Ureter (tissue), 1 donor: Measurements from ENCODE around the gene SMC6. TPM values are rescaled to one million over a fixed set of nuclear protein-coding genes. Genes with fewer than 3 reads are reported as not detected.

Source experiments
- DNase-seq: peaks from one replicate; pipeline ENCODE4 v3.0.0-alpha.2; 2020; ENCODE audit warnings: low spot score
- total RNA-seq: library from RNA; stranded (reverse); gene quantifications from one replicate; pipeline ENCODE4 v1.2.4, GENCODE V29; 2023
- donor health status: DM: yes; HTN: yes; CAD: no.

Gene SMC6
- total RNA-seq, 1 donor from 2014 or later, result 14.1 TPM

- no peak for DNase-seq
Observed at GRCh38 chr2:17649026-17649425, 104.6 kb downstream of the SMC6 start.

- DNase-seq, result no peak
Observed at GRCh38 chr2:17648581-17648980, 105.0 kb downstream of the SMC6 start.

DNA sequence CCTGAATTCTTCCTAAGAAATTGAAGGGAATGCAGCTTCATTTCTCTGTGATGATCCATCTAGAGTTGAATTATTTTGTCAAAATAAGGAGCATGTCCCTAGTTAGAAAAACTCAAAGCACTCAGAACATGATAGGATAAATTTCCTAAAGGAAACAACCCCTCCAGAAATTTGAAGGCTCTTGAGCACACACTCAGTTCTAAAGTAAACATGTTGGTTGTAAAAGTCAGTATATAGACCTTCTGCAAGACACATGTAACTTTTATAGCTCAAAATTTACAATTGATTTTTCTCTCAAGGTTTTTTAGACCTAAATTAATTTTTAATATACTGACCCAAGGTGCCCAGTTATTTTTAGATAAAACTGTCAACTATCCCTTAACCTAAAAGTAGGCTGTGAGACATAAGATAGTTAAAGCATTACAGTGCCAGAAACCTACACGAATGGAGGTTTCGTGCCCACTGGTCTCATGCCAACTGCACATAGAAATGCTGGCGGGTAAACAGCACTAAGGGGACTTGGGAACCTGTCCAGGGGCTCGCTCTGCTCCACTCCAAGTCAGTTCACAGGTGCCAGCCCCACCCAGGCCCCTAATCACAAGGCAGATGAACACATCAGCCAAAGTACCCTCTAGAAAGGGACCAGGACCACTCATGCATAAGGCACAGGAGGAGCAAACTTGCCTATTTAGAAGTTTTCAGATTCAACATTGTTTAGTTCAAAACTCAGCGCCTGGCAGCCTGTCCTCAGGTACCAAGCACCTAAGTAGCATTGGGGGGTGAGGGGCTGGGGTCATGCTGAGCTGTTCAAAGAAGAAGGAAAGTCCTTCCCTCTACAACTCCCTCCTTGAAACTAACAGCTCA lies 106.5 kb downstream of the SMC6 start:
- DNase-seq, result no peak

DNA sequence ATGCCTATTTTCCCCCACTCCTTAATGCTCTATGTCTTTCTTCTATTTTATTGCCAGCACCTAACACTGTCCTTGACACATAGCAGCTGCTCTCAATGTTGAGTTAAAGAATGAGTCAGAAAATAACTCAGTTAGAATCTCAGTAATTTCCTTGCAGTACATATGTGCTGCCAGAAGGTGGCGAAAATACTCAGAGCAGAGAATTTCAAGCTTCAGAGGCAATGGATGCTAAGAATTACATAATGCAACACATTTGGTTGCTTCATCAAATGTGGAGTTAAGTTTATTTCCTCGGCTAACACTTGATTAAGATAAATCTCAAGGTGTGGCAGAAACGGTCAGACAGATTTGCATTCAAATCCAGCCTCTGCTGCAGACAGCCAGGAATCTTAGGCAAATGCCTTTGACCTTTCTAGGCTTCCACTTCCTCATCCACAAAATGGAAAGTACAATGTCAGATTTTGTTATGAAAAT lies 107.5 kb downstream of the SMC6 start:
- DNase-seq, result peak; percentile 69

GRCh38 chr2:17644997-17645720 lies 108.5 kb downstream of the SMC6 start:
- DNase-seq, result no peak

DNA sequence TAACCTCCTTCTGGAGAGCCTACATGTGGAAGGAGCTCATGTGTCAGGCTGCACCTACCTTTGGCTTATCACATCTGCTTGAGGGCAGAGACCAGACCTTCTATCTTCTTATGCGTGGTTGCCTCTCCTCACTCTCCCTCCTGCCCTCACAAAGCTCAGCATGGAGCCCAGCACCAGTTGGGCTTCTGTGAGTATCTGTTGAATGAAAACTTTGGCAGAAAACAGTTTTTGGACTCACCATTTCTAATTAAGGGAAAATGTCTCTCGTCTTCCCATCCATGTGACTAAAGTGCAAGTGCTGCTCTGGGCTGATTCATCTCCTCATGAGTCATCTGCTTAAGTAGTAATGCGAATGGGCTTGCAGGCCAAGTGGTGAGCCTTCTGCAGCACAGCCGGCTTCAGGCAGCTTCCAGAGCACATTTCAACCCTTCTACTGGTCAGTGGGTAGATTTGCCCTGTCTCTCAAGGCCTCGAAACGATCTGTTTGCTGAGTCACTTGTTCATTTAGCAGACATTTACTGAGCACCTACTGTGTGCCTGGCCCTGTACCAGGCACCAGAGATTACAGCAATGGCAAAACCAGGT lies 110.5 kb downstream of the SMC6 start:
- peak; percentile 47 for DNase-seq

GRCh38 chr2:17640406-17640805 lies 113.2 kb downstream of the SMC6 start:
- DNase-seq, result no peak

DNA sequence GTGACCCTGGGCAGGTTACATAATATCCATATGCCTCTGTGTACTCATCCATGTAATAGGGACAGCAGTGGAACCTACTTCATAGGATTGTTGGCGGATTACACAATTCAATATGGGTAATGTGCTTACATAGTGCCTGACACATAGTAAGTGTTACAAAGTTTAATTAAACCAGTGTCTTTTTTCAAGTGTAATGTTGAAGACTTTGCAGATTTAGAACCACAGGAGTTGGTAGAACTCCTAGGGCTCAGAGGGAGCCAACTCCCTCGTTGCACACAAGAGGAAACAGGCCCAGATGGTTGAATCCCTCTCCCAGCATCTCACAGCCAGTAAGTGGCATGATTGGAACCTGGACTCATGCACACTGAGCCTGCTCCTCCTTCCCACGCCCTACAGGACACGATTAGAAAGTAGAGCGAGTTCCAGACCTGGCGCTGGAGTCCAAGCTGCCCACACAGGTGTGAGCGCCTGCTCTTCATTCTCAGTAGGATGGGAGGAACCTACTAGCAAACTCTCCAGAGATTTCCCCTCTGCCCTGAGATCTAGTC lies 115.3 kb downstream of the SMC6 start:
- no peak for DNase-seq

GRCh38 chr2:17637131-17637906 lies 116.3 kb downstream of the SMC6 start:
- no peak for DNase-seq

- no peak for DNase-seq
Observed at GRCh38 chr2:17636257-17636656, 117.4 kb downstream of the SMC6 start.

GRCh38 chr2:17634997-17635396 lies 118.6 kb downstream of the SMC6 start:
- no peak for DNase-seq

GRCh38 chr2:17630089-17630488 lies 123.5 kb downstream of the SMC6 start:
- no peak for DNase-seq

DNA sequence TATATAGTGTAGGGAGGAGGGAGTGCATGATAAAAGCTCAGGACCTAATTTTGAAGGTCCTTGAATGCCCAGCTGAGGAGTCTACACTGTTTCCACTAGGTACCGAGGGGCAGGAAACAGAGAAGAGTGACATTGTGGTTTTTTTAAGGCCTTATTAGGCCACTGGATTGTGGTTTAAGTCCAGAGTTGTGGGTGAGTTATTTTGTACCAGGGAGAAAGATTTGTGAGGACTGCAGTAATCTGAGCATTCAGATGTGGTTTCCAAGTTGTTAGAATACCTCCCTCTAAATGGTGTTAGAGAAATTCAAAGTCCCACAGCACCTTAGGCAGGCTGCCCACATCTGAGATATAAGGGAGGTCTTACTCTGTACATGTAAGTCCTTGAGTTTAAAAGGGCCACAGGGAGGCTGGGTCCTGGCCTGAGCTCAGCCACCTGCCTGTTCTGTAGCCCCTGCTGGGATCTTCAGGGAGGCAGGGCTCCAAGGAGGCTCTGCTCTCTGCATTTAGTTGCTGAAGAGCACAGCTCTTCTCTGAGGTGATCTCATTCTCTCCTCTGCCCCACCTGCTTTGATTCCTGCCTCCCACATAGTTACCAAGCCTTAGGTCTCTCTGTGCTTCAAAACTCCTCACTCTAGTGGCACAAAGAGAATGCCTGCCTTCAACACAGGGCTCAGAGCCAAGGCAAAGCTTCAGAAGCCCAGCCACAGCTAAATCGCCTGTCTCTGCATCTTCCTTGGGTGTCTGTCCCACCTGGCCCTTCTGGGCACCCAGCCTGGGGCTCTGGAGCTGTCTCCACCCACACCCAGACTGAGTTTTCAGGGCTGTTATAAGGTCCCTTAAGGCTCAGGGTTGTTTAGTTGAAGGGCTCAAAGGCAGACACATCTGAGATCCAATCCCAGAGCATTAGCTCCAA lies 125.0 kb downstream of the SMC6 start:
- DNase-seq, result no peak

DNA sequence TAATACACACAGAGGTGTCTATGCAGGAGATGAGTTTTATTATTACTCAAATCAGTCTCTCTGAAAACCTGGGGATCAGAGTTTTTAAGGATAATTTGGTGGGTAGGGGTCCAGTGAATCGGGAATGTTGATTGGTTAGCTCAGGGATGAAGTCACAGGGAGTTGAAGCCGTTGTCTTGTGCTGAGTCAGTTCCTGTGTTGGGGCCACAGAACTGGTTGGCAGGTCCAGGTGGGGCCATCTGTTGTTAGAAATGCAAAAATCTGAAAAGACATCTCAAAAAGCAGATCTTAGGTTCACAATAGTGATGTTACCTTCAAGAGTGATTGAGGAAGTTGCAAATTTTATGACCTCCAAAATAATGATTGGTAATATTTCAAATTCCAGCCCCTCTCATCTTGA lies 126.2 kb downstream of the SMC6 start:
- no peak for DNase-seq

DNA sequence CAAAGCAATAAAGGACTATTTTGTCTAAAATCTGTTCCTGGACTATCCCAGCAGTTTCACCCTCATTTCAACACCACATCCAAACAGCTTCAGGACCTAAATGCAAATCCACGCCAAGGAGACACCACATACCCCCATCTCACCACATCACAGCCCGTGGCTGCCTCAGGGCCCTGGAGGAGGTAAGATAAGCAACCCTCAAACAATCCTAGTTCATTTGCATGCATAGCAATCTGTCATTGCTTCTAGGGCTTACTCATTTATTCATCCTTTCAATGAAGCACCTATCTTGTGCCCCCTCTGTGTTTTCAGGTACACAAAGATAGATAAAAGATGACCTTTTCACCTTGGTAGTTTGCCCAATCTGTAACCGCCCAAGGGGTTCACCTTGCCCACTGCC lies 126.6 kb downstream of the SMC6 start:
- DNase-seq, result no peak

- DNase-seq, result no peak
Observed at GRCh38 chr2:17625446-17625845, 128.2 kb downstream of the SMC6 start.

GRCh38 chr2:17621781-17622180 lies 131.8 kb downstream of the SMC6 start:
- no peak for DNase-seq

- DNase-seq, result no peak
Observed at GRCh38 chr2:17620841-17621240, 132.8 kb downstream of the SMC6 start.

DNA sequence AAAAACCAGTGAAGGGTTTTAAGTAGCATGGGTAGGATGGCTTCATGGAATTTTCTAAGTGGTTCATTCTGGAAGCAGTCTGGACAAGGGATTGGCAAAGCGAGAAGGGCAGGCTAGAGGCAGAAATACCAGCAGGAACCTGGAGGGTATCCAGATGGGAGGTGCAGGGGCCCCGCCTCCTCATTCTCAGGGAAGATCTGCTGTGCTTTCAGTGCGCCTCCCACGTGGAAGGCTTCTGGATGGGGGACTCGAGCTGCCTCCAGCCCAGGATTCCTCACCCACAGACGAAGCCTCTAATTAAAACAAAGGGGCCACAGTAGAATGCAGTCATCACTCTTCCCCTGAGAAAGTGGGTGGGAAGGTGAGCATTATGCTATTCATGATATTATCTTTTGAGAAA lies 133.3 kb downstream of the SMC6 start:
- no peak for DNase-seq

- no peak for DNase-seq
Observed at GRCh38 chr2:17617955-17618354, 135.7 kb downstream of the SMC6 start.
